Chondrocyte (in vitro differentiated cells): ENCODE measurements around the gene RAD23B. TPM values are rescaled to one million over a fixed set of nuclear protein-coding genes. Genes with fewer than 3 reads are reported as not detected.

Experiments used
- DNase-seq: peaks from one replicate; pipeline ENCODE4 v3.0.0; 2021; ENCODE audit warnings: mixed read lengths, low spot score
- H3K27ac Mint-ChIP-seq: one replicate; pipeline ENCODE4 v1.8.0; 2021; ENCODE audit warnings: mild to moderate bottlenecking, moderate library complexity, mixed read lengths; ENCODE audit not compliant: unreplicated experiment
- H3K27me3 Mint-ChIP-seq: 2 replicates; pipeline ENCODE4 v1.8.0; 2021; ENCODE audit warnings: low read depth, mixed read lengths
- H3K36me3 Mint-ChIP-seq: 2 replicates; pipeline ENCODE4 v1.8.0; 2021; ENCODE audit warnings: low read depth, mixed read lengths
- H3K4me1 Mint-ChIP-seq: 2 replicates; pipeline ENCODE4 v1.8.0; 2021; ENCODE audit warnings: low read depth, mild to moderate bottlenecking, mixed read lengths
- H3K4me3 Mint-ChIP-seq: one replicate; pipeline ENCODE4 v1.8.0; 2021; ENCODE audit warnings: mild to moderate bottlenecking, moderate library complexity, mixed read lengths; ENCODE audit not compliant: unreplicated experiment
- H3K9me3 Mint-ChIP-seq: 2 replicates; pipeline ENCODE4 v1.8.0; 2021; ENCODE audit warnings: low read depth, mixed read lengths
- CTCF ChIP-seq: fragments of 200-600 bp; sonication (generic); IDR thresholded peaks from 2 replicates; pipeline ENCODE4 v1.5.0; 2021; ENCODE audit warnings: antibody characterized with exemption, mild to moderate bottlenecking, moderate library complexity
- total RNA-seq: library from RNA; stranded (reverse); gene quantifications from 3 replicates; pipeline ENCODE4 v1.2.1, GENCODE V29; 2021

Gene RAD23B
- total RNA-seq, 1 donor from 2014 or later, result 127 TPM

GRCh38 chr9:107285286-107285685 is 2.2 kb downstream of the RAD23B start:
- no peak for DNase-seq
- Mint-ChIP-seq H3K27me3 (no peaks in the 10 kb centered on the region), H3K27ac (peak overlapping the region; percentile 95), H3K4me3 (peak overlapping the region; percentile 96), H3K9me3 (no peaks in the 10 kb centered on the region), H3K36me3 (no peaks in the 10 kb centered on the region), H3K4me1 (peaks cover 68% of the 10 kb centered on the region)
- TF ChIP-seq CTCF, result no peak

GRCh38 chr9:107286057-107286456 is 3.0 kb downstream of the RAD23B start:
- DNase-seq, result no peak
- Mint-ChIP-seq H3K27me3 (no peaks in the 10 kb centered on the region), H3K9me3 (no peaks in the 10 kb centered on the region), H3K4me1 (peaks cover 70% of the 10 kb centered on the region), H3K4me3 (peak overlapping the region; percentile 96), H3K27ac (peak overlapping the region; percentile 95), H3K36me3 (no peaks in the 10 kb centered on the region)
- no peak for TF ChIP-seq CTCF

GRCh38 chr9:107288701-107289100 is 5.6 kb downstream of the RAD23B start:
- Mint-ChIP-seq H3K27me3 (no peaks in the 10 kb centered on the region), H3K36me3 (no peaks in the 10 kb centered on the region), H3K27ac (peak overlapping the region; percentile 74), H3K9me3 (no peaks in the 10 kb centered on the region), H3K4me3 (no peak overlapping the region), H3K4me1 (peaks cover 74% of the 10 kb centered on the region)
- no peak for TF ChIP-seq CTCF
- no peak for DNase-seq

- Mint-ChIP-seq H3K27me3 (no peaks in the 10 kb centered on the region), H3K9me3 (no peaks in the 10 kb centered on the region), H3K4me1 (peaks cover 84% of the 10 kb centered on the region), H3K36me3 (no peaks in the 10 kb centered on the region), H3K27ac (peak overlapping the region; percentile 13), H3K4me3 (no peak overlapping the region)
- no peak for TF ChIP-seq CTCF
- no peak for DNase-seq
Observed at GRCh38 chr9:107290619-107291018, 7.5 kb downstream of the RAD23B start.

GRCh38 chr9:107292821-107293542 is 9.9 kb downstream of the RAD23B start:
- Mint-ChIP-seq H3K27ac (no peak overlapping the region), H3K36me3 (no peaks in the 10 kb centered on the region), H3K27me3 (no peaks in the 10 kb centered on the region), H3K9me3 (no peaks in the 10 kb centered on the region), H3K4me3 (no peak overlapping the region), H3K4me1 (peaks cover 77% of the 10 kb centered on the region)
- no peak for TF ChIP-seq CTCF
- DNase-seq, result no peak
